Right lobe of liver (tissue), 4 donors: ENCODE results near the gene GOLPH3.

Experiments used
- POLR2A ChIP-seq: fragments of 450-650 bp; IDR thresholded peaks from one replicate; pipeline ENCODE4 v1.6.1; 2017; ENCODE audit warnings: antibody characterized with exemption, mild to moderate bottlenecking
- TF ChIP-seq, protein P1 (sequence below), 4 donors: fragments of 200-600 bp in 3 of 4; fragments of 450-650 bp in 1 of 4; IDR thresholded peaks; one replicate each; pipeline versions ENCODE4 v1.5.1 to v1.8.0; 2016 to 2022; ENCODE audit warnings: antibody characterized with exemption in 4 of 4, mild to moderate bottlenecking in 2 of 4
- donor health status: DM: no; HTN: no; CAD: no.
- donor health status: DM: no; HTN: no; CAD: no.
- donor health status: DM: no; HTN: yes; CAD: no.

DNA sequence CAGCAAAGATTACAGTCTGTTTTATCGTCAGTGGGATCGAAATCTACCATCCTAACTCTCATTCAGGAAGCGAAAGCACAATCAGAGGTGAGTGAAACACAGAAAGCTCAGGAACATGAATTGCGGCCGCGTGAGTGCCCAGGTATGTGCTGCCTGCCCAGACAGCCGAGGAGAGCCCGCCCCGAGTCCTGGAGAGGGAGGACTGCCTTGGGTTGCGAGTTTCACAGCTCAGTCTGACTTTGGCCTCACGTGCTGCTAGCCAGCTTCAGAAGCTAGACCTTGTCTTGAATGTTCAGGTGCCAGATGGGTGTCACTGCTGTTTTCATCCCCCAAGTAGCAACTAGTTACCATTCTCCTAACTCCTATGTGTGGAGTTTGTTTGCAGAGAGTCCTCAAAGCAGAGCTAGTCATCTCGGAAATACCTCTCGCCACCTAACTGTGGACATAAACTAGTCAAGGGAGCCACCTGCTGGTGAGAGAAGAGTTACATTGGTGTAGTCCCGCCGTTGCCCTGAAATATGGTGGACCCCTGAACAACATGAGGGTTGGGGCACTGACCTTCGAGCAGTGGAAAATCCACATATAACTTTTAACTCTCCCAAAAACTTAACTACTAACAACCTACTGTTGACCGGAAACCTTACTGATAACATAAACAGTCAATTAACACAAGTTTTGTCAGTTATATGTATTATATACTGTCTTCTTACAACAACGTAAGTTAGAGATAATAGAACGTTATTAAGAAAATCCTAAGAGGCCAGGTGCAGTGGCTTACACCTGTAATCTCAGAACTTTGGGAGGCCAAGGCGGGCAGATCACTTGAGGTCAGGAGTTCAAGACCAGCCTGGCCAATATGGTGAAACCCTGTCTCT, 80.9 kb downstream of the GOLPH3 start:
- no peak for TF ChIP-seq POLR2A
- TF ChIP-seq, protein P1, sequence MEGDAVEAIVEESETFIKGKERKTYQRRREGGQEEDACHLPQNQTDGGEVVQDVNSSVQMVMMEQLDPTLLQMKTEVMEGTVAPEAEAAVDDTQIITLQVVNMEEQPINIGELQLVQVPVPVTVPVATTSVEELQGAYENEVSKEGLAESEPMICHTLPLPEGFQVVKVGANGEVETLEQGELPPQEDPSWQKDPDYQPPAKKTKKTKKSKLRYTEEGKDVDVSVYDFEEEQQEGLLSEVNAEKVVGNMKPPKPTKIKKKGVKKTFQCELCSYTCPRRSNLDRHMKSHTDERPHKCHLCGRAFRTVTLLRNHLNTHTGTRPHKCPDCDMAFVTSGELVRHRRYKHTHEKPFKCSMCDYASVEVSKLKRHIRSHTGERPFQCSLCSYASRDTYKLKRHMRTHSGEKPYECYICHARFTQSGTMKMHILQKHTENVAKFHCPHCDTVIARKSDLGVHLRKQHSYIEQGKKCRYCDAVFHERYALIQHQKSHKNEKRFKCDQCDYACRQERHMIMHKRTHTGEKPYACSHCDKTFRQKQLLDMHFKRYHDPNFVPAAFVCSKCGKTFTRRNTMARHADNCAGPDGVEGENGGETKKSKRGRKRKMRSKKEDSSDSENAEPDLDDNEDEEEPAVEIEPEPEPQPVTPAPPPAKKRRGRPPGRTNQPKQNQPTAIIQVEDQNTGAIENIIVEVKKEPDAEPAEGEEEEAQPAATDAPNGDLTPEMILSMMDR (IDR thresholded peaks at IDR 0.05) = peak; percentile 58 to 68 (median 62)
